ENCODE results near the gene MGA. TPM values are rescaled to one million over a fixed set of nuclear protein-coding genes. Genes with fewer than 3 reads are reported as not detected.

Gene MGA
- 10 to 100 TPM; 37.9 to 38.2 TPM for total RNA-seq

- CTCF ChIA-PET = interaction anchor here (0.8 to 1.3 kb wide), 5 partner anchors 30 to 166 kb away, joined by 3 to 5 read pairs (median 4); partner anchors contain the start of gene MAPKBP1
Measured at GRCh38 chr15:41660235-41661077, at the start of gene MGA. TSS of gene MGA (plus strand) at chr15:41660405.

GRCh38 chr15:41620536-41621199 lies 39.5 kb upstream of the MGA start:
- POLR2A ChIA-PET = interaction anchor here (0.6 to 1.9 kb wide), 3 partner anchors 40 to 124 kb away, joined by 3 to 7 read pairs (median 4); partner anchors contain the start of gene MGA
- CTCF ChIA-PET = no interaction called here

More at GRCh38 chr15:41660235-41661077, at the start of gene MGA:
- POLR2A ChIA-PET = interaction anchor here (0.5 to 1.6 kb wide), 5 partner anchors 20 to 114 kb away, joined by 3 to 7 read pairs (median 5); partner anchors contain the start of gene MAPKBP1

GRCh38 chr15:41621200-41622193 lies 38.7 kb upstream of the MGA start:
- ChIA-PET POLR2A (interaction anchor here (1.9 kb wide), 1 partner anchor 39 kb away, joined by 7 read pairs; the partner anchor contains the start of gene MGA), CTCF (interaction anchor here (0.9 kb wide), 1 partner anchor 39 kb away, joined by 3 read pairs; the partner anchor contains the start of gene MGA)

- CTCF ChIA-PET = interaction anchor here (0.6 to 0.7 kb wide), 2 partner anchors 139 to 1080 kb away, joined by 3 read pairs; no protein-coding TSS in a partner anchor
- POLR2A ChIA-PET = no interaction called here
Measured at GRCh38 chr15:41622901-41623300, 37.3 kb upstream of the MGA start.

- CTCF ChIA-PET = interaction anchor here (0.8 kb wide), 1 partner anchor 184 kb away, joined by 3 read pairs; no protein-coding TSS in a partner anchor
Measured at GRCh38 chr15:41627203-41627602, 33.0 kb upstream of the MGA start.

GRCh38 chr15:41629463-41629862 lies 30.7 kb upstream of the MGA start:
- CTCF ChIA-PET = interaction anchor here (0.6 kb wide), 1 partner anchor 472 kb away, joined by 4 read pairs; no protein-coding TSS in a partner anchor
- POLR2A ChIA-PET = no interaction called here

More at GRCh38 chr15:41627203-41627602, 33.0 kb upstream of the MGA start:
- POLR2A ChIA-PET = interaction anchor here (0.7 kb wide), 1 partner anchor 9 kb away, joined by 3 read pairs; no protein-coding TSS in a partner anchor

- ChIA-PET CTCF (no interaction called here), POLR2A (no interaction called here)
Measured at GRCh38 chr15:41629883-41630282, 30.3 kb upstream of the MGA start.

- POLR2A ChIA-PET = no interaction called here
- CTCF ChIA-PET = interaction anchor here (0.6 kb wide), 2 partner anchors 26 to 42 kb away, joined by 3 to 4 read pairs; no protein-coding TSS in a partner anchor
Measured at GRCh38 chr15:41630616-41631217, 29.5 kb upstream of the MGA start.

GRCh38 chr15:41631880-41632470 lies 28.2 kb upstream of the MGA start:
- CTCF ChIA-PET = no interaction called here

GRCh38 chr15:41633609-41634008 lies 26.6 kb upstream of the MGA start:
- POLR2A ChIA-PET = interaction anchor here (0.5 kb wide), 1 partner anchor 573 kb away, joined by 6 read pairs; no protein-coding TSS in a partner anchor

More at GRCh38 chr15:41631880-41632470, 28.2 kb upstream of the MGA start:
- POLR2A ChIA-PET = no interaction called here

GRCh38 chr15:41634072-41634626 lies 26.1 kb upstream of the MGA start:
- POLR2A ChIA-PET = interaction anchor here (0.5 kb wide), 1 partner anchor 573 kb away, joined by 6 read pairs; no protein-coding TSS in a partner anchor
- CTCF ChIA-PET = no interaction called here

More at GRCh38 chr15:41633609-41634008, 26.6 kb upstream of the MGA start:
- CTCF ChIA-PET = no interaction called here

- CTCF ChIA-PET = no interaction called here
- POLR2A ChIA-PET = no interaction called here
Measured at GRCh38 chr15:41637086-41637485, 23.1 kb upstream of the MGA start.

GRCh38 chr15:41640985-41641384 lies 19.2 kb upstream of the MGA start:
- ChIA-PET POLR2A (no interaction called here), CTCF (no interaction called here)

- POLR2A ChIA-PET = no interaction called here
- CTCF ChIA-PET = no interaction called here
Measured at GRCh38 chr15:41647262-41647661, 12.9 kb upstream of the MGA start.

GRCh38 chr15:41648097-41648496 lies 12.1 kb upstream of the MGA start:
- POLR2A ChIA-PET = interaction anchor here (0.6 kb wide), 1 partner anchor 245 kb away, joined by 13 read pairs; no protein-coding TSS in a partner anchor
- CTCF ChIA-PET = no interaction called here

GRCh38 chr15:41648770-41649169 lies 11.4 kb upstream of the MGA start:
- ChIA-PET CTCF (no interaction called here), POLR2A (no interaction called here)

GRCh38 chr15:41650806-41651205 lies 9.4 kb upstream of the MGA start:
- POLR2A ChIA-PET = no interaction called here
- CTCF ChIA-PET = no interaction called here

GRCh38 chr15:41651373-41651772 lies 8.8 kb upstream of the MGA start:
- POLR2A ChIA-PET = no interaction called here
- CTCF ChIA-PET = no interaction called here

All from activated CD8-positive, alpha-beta memory T cell treated with anti-CD3 and anti-CD28 coated beads for 36 hours (primary cell).